H1 (cell line): ENCODE data around the gene YIPF1. TPM values are rescaled to one million over a fixed set of nuclear protein-coding genes. Genes with fewer than 3 reads are reported as not detected.
A peak's percentile ranks its signal among the peaks of the same experiment; 100 is the strongest.

Source experiments
- ASH2L ChIP-seq: fragments of 200-600, 300-600 bp; sonication (generic); IDR thresholded peaks from one replicate; pipeline ENCODE4 v1.7.1; 2017; ENCODE audit warnings: low read length
- BACH1 ChIP-seq: IDR thresholded peaks from 2 replicates; pipeline ENCODE4 v1.6.1; 2012; ENCODE audit warnings: low read length, improper control_type of control experiment
- CHD1 ChIP-seq: IDR thresholded peaks from 2 replicates; pipeline ENCODE4 v1.6.1; 2012; ENCODE audit warnings: low read depth, low read length, improper control_type of control experiment
- CREB1 ChIP-seq: IDR thresholded peaks from 2 replicates; pipeline ENCODE4 v1.6.1; 2012; ENCODE audit warnings: inconsistent platforms
- EP300 ChIP-seq, 2 experiments: IDR thresholded peaks; 1 replicate in 1 of 2; 2 replicates in 1 of 2; pipeline ENCODE4 v1.6.1; 2011 to 2012; ENCODE audit warnings: low read depth in 2 of 2, low read length in 2 of 2, mild to moderate bottlenecking in 2 of 2, borderline replicate concordance in 1 of 2, inconsistent platforms in 1 of 2, moderate library complexity in 1 of 2
- KDM4A ChIP-seq: IDR thresholded peaks from one replicate; pipeline ENCODE4 v1.7.1; 2012; ENCODE audit warnings: low read depth, mild to moderate bottlenecking, moderate library complexity, low read length, inconsistent platforms; ENCODE audit not compliant: severe bottlenecking
- PHF8 ChIP-seq: fragments of 200-600 bp; sonication (generic); conservative IDR thresholded peaks from 2 replicates; pipeline ENCODE4 v1.7.1; 2012; ENCODE audit warnings: low read depth, mild to moderate bottlenecking, inconsistent platforms, low read length, moderate library complexity
- RBBP5 ChIP-seq: IDR thresholded peaks from 2 replicates; pipeline ENCODE4 v1.7.1; 2012; ENCODE audit warnings: low read depth, mild to moderate bottlenecking, inconsistent platforms, low read length, moderate library complexity, borderline replicate concordance
- SAP30 ChIP-seq: fragments of 300-600 bp; sonication (generic); IDR thresholded peaks from 2 replicates; pipeline ENCODE4 v1.7.1; 2012; ENCODE audit warnings: low read length, moderate library complexity, mild to moderate bottlenecking, inconsistent platforms; ENCODE audit not compliant: insufficient read depth, insufficient replicate concordance
- SP1 ChIP-seq: IDR thresholded peaks from 2 replicates; pipeline ENCODE4 v1.6.1; 2011; ENCODE audit warnings: low read depth, low read length
- TAF1 ChIP-seq: IDR thresholded peaks from 2 replicates; pipeline ENCODE4 v1.6.1; 2011; ENCODE audit warnings: mild to moderate bottlenecking, low read depth, low read length
- polyA plus RNA-seq, 7 experiments: library from polyadenylated mRNA; depleted of rRNA in 3 of 7; stranded (reverse) in 5 of 7; unstranded in 2 of 7; fragments of >200 nt in 5 of 7; fragments of 200-250 nt in 2 of 7; gene quantifications; 1 replicate in 5 of 7; 2 replicates in 1 of 7; 4 replicates in 1 of 7; pipeline versions ENCODE4 v1.2.1 to v1.2.3, GENCODE V29; 2011 to 2013; ENCODE audit warnings: missing spikeins in 2 of 7, mixed read lengths in 2 of 7
- total RNA-seq: library from RNA; stranded (reverse); fragmentation: NEBNext Ultra II Directional; extraction: Animal tissue kit (Norgen Biotek cat#: 25700); gene quantifications from 2 replicates; pipeline ENCODE4 v1.2.1, GENCODE V29; 2021
- TF ChIP-seq, protein P1 (sequence below): IDR thresholded peaks from 2 replicates; pipeline ENCODE4 v1.6.1; 2011; ENCODE audit warnings: low read length, improper control_type of control experiment
- TF ChIP-seq, protein P2 (sequence below): IDR thresholded peaks from 2 replicates; pipeline ENCODE4 v1.6.1; 2011; ENCODE audit warnings: low read depth, mild to moderate bottlenecking, low read length; ENCODE audit not compliant: insufficient read depth

Gene YIPF1
- total and polyA plus RNA-seq, 2 of the 8 experiments (the other 6 are each of a cell fraction or from before 2014, with no cell fraction given) = 31.8 to 53.7 TPM

DNA sequence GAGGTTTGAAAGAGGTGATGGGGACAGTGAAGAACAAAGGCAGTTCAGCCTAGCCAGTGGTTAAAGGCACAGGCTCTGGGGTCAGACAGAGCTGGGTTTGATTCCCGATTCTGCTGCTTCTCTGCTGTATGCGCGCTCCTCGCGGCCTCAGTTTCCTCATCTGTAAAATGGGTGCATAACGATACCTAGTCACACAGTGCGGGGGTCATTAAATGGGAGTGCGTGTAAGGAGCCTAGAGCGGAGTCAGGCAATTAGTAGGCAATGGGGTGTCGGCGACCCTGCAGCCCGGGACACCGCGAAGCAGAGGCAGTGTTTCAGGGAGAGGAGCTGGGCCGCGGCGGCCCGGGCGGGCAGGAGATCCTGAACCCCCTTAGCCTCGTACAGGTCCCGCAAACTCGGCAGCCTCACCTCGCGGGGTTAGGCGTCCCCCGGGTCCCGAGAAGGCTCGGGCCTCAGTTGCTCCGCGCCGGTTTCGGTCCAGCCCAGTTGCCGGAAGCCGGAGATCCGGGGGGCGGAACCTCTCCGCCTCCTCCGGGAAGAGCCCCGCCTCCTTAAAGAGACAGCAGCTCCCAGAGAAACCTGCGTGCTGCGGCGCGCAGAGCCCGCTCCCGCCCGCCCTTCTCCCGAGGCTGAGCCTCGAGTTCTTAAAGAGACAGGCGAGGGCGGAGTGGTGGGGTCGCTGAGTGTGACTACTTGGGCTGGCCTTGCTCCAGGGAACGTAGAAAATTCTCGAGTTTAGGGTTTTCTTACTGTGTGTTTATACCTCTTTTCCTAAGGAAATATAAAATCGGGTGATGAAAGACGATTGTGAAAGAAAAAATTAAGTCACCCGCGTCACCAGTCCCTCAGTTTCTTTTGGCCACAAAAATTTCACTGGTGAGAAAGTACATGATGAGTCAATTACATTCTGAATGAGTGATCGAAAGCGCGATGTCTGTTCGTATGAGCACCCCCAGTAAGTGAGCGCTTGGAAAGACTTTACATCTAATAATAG lies at the start of gene YIPF1 (continued):
- TF ChIP-seq EP300 (IDR thresholded peaks at IDR 0.05; ENCODE audit: borderline replicate concordance in 1 of 2, low read depth in 2 of 2, low read length in 2 of 2) (no peak), TAF1 (no peak), BACH1 (no peak), CHD1 (no peak), SAP30 (no peak), PHF8 (peak; percentile 72), ASH2L (peak; percentile 55), CREB1 (no peak), SP1 (peak; percentile 71; the same call in 1 of the 2 replicates), KDM4A (peak; percentile 87), RBBP5 (peak; percentile 60; the same call in 1 of the 2 replicates)
- TF ChIP-seq, protein P1, sequence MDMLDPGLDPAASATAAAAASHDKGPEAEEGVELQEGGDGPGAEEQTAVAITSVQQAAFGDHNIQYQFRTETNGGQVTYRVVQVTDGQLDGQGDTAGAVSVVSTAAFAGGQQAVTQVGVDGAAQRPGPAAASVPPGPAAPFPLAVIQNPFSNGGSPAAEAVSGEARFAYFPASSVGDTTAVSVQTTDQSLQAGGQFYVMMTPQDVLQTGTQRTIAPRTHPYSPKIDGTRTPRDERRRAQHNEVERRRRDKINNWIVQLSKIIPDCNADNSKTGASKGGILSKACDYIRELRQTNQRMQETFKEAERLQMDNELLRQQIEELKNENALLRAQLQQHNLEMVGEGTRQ = no peak
- TF ChIP-seq, protein P2, sequence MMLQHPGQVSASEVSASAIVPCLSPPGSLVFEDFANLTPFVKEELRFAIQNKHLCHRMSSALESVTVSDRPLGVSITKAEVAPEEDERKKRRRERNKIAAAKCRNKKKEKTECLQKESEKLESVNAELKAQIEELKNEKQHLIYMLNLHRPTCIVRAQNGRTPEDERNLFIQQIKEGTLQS = no peak
